CD4-positive, alpha-beta T cell treated with Interleukin-21 for 1 hour (primary cell): ENCODE measurements around the gene P3R3URF.
"Not testable (repeated sequence)": the region's sequence is repeated elsewhere in the genome, so short reads cannot be mapped to it uniquely, and the experiment has no call there.

Experiments
- DNase-seq: peaks from one replicate; pipeline ENCODE4 v3.0.0-alpha.2; 2020

The P3R3URF gene

GRCh38 chr1:46176211-46176865 is at the start of gene P3R3URF:
Gene P3R3URF (minus strand): TSS chr1:46176488. CDS start chr1:46176471, 17 bp downstream.
- DNase-seq: no peak

DNA sequence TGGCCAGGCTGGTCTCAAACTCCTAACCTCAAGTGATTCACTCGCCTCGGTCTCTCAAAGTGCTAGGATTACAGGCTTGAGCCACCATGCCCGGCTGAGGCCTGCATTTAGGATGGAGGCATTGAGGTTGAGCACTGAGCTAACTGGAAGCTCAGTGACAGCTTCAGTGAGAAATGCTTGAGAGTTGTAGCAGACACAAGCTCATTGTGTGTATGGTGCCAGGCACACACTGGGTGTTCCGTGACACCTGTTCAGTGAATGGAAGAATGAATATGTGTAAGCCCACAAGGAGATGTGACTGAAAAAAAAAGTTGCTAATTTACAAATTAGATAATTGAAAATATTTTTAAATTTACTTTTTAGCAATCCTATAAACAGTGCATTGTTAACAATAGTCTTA is 48.7 kb upstream of the P3R3URF start:
- DNase-seq: no peak

- peak; percentile 64 for DNase-seq
Measured at GRCh38 chr1:46223472-46223943, 47.2 kb upstream of the P3R3URF start.

- not testable (repeated sequence) for DNase-seq
Measured at GRCh38 chr1:46223055-46223454, 46.8 kb upstream of the P3R3URF start.

DNA sequence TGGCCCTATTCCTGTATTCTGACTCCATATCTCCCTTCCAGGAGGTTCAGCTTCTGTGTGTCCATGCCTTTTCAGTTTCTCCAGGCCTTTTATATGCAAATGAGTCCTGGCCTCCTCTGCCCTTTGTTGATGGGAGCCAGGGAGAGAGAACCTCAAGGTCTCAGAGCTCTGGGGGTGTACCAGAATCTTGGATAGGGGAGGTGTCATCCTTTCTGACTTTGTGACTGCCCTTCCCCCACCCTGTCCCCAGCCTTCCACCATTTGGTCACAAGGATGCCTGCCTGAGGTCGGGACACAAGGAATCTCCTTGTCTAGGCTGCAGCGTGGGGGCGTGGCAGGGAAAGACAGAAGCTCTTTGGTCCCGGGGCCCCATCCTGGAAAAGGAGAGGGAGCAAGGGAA is 45.5 kb upstream of the P3R3URF start:
- DNase-seq: no peak

DNA sequence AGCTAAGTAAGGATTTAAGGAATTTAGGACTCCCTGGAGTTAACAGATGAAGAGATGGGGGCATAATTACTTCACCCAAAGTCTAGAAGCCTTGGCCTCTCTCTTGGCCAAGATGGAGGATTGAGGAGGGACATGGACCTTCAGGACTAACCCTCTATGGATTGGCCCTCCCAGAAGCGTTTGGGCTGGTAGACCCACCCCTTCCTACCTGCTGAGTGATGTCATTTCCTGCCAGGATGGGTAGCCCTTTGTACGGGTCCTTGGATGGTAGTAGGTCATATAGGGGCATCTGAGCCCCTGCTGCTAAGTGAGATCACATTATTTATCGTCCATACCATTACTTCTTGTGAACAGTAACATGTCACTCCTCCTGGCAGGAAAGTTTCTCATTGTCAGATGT is 44.5 kb upstream of the P3R3URF start:
- no peak for DNase-seq

GRCh38 chr1:46219551-46220520 is 43.5 kb upstream of the P3R3URF start:
- no peak for DNase-seq

DNA sequence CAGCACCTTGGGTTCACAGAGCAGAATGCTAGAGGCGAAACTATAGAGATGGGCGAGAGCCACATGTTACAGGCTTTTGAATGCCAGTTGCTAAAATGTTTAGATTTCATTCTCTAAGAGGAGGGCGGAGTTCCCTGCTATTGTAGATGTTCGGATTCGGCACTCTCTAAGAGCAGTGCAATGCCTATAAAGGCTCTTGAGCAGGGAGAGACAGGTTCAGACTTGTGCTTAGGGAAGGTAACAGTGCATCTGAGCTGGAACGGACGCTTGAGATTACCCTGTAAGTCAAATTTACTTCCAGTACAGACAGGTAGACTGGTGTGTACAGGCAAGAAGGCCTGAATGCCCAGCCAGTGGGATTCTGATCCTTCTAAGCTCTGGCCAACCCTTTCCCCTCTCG is 42.2 kb upstream of the P3R3URF start:
- DNase-seq: no peak

DNA sequence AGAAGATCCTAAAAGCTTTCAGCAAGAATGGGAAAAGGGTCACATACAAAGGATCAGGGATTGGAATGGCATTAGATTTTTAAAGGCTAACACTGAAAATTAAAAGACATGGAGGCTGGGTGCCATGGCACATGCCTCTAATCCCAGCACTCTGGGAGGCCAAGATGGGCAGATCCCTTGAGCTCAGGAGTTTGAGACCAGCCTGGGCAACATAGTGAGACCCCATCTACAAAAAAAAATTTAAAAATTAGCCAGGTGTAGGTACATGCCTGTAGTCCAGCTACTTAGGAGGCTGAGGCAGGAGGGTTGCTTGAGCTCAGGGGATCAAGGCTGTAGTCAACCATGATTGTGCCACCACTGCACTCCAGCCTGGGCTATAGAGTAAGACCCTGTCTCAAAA is 39.2 kb upstream of the P3R3URF start:
- no peak for DNase-seq

GRCh38 chr1:46211051-46211450 is 34.8 kb upstream of the P3R3URF start:
- DNase-seq: no peak

DNA sequence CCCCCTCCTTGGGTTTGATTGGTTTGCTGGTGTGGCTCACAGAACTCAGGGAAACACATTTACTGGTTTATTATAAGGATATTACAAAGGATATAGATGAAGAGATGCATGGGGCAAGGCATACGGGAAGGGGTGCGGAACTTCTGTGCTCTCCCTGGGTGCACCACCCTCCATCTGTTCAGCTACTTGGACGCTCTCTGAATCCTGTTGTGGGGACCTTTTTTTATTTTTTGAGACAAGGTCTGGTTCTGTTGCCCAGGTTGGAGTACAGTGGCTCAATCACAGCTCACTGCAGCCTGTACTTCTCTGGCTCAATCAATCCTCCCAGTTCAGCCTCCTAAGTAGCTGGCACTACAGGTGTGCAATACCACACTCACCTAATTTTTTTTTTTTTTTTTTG is 34.3 kb upstream of the P3R3URF start:
- no peak for DNase-seq

GRCh38 chr1:46206399-46206798 is 30.1 kb upstream of the P3R3URF start:
- no peak for DNase-seq

DNA sequence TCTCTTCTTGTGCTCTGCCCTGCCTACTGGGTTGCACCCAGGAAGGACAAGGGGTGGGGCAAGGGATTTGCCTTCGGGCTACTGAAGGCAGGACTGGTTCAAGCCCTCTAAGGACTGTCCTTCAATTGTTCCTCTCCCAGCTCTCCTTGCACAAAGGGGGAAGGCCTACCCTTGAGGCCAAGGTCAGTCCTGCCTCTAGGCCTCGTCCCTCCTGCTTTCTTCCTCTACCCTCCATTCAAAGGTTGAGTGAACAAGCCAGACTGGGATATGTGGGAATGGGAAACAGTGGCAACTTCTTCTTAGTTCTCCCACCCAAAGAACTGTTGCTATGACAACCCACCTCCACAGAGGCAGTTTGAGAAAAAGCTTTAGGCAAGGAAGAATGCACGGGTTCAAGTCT is 29.5 kb upstream of the P3R3URF start:
- no peak for DNase-seq

GRCh38 chr1:46205141-46205540 is 28.9 kb upstream of the P3R3URF start:
- no peak for DNase-seq

DNA sequence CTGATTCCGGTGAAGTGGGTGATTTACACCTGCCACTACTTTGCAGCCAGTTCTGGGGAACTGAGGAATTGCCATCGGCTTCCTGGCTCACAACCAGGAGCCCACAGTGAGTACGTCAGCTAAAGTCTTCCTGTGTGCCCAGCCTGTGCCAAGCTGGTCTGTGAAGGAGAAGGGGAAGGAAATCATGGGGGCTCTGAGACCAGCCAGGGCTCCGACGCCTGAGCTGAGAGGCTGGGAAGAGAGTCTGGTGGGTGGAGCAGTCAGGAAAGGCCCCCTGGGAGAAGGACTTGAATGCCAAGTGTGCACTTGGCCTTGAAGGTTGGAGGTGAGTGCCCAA is 28.1 kb upstream of the P3R3URF start:
- DNase-seq: no peak

DNA sequence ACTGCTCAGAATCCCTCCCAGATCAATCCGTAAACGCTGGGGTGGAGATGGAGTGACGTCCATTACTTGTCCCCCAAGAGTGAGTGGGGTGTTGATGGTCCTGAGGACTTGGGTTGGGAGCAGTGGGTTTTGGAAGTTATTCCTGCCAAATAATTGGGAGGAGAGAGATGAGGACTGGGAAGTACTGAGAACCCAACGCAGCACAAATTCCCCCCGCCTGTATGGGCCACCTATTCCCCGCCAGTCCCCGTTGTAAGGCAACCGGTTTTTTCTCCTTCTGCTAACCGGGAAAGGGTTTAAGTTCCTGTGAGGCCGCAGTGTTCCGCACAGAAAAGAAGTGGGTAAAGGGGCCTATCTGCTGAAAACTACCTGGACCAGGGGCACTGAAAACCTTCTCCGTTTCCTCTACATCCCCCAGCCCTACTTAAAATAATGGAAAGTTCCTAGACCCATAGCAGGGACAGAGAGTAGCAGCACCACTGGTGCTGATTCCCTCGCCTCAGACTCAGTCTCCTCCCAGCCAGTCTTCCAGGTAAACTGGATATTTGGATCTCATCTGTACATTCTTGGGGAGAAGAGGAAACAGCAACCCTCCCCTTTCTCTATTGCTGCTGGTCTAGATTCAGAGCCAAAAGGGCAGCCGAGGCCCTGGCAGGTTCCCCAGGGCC is 27.6 kb upstream of the P3R3URF start:
- DNase-seq: no peak

- DNase-seq: no peak
Measured at GRCh38 chr1:46199233-46199749, 23.0 kb upstream of the P3R3URF start.

- DNase-seq: peak; percentile 77
Measured at GRCh38 chr1:46197964-46198811, 21.9 kb upstream of the P3R3URF start, which contains the start of gene POMGNT1. Gene POMGNT1 (minus strand): TSS chr1:46198434. CDS start chr1:46197821, 613 bp downstream.

- no peak for DNase-seq
Measured at GRCh38 chr1:46197560-46197963, 21.3 kb upstream of the P3R3URF start.

DNA sequence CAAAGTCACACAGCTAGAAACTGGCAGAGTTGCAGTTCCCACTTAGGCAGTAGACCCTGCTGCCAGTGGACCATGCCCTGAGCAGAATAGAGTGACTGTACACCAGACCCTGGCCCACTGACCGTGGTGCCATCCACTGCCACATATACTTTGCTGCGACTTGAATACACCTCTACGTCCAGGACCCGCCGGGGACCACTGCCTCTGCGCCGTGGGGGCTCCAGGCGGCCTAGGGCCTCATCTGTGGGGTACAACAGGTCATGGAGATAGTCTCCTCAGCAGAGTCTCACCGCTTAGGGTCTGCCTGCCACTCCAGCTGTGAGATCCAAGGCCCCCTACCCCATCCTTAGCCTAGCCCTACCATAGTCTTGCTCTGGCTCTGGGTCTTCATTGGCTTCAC is 20.3 kb upstream of the P3R3URF start:
- DNase-seq: no peak

DNA sequence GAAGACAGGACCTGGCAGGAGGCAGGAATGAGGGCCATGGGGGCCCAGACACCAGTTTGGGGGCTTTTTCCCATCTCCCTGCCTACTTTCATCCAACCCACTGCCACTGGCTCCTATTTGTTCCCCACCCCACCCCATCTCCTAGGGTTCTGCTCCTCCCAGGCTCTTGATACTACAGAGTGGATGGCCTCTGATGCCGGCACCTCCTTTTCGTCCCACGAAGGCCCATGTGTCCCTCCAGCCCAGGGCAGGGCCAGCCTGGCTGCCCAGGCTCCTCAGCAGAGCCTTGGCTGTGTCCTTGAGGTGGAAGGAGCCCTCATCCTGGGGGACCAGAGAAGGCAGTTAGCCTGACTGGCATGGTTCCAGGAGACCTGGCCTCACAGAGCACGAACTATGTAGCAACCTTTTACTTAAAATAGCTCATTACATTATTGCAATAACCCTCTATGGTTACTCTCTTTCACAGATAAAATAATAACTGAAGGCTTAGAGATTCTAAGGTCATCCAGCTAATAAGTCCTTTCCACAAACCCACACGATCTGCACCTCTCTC is 18.4 kb upstream of the P3R3URF start:
- no peak for DNase-seq

DNA sequence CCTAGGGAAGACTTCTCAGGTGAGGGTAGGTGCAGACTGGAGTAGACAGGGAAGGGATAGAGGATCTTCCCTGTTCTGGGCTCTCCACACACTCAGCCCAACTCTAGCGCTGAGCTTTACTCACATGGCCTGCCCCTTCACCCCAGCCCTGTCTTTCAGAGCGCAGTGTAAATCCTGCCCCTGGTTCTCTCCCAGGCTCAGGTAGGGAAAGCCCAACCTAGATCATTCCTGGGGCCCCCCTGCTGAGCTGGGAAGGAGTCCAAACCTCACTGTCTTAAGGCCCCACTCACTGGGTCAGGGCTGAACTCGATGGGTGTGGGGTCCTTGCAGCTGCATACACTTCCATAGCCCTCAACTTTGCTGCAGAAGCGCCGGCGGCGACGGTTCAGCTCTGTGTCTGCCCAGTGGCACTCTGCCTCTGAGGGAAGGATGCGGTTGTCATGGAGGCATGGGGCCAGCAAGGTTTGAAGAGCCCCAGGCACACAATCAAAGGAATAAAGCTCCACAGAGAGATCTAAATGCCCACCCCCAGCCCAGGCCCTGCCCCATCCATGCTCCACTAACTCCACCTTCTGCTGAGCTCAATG is 17.8 kb upstream of the P3R3URF start:
- no peak for DNase-seq
